AG20443 (cell line): ENCODE results near the gene FPR2.
"Not testable (repeated sequence)": the region's sequence is repeated elsewhere in the genome, so short reads cannot be mapped to it uniquely, and the experiment has no call there.

Experiments used
- DNase-seq: peaks from one replicate; pipeline ENCODE4 v3.0.0; 2012; ENCODE audit warnings: low spot score, mixed read lengths

The FPR2 gene

GRCh38 chr19:51805396-51805795 is 44.4 kb downstream of the FPR2 start:
- DNase-seq, result not testable (repeated sequence)

GRCh38 chr19:51806571-51806970 is 45.6 kb downstream of the FPR2 start:
- not testable (repeated sequence) for DNase-seq

- no peak for DNase-seq
Observed at GRCh38 chr19:51807111-51807701, 46.2 kb downstream of the FPR2 start.

GRCh38 chr19:51807925-51808324 is 46.9 kb downstream of the FPR2 start:
- no peak for DNase-seq

GRCh38 chr19:51808333-51808986 is 47.5 kb downstream of the FPR2 start:
- peak; percentile 38 for DNase-seq

- DNase-seq, result peak; percentile 36
Observed at GRCh38 chr19:51809787-51810186, 48.8 kb downstream of the FPR2 start.

GRCh38 chr19:51810223-51810622 is 49.2 kb downstream of the FPR2 start:
- DNase-seq, result no peak

- no peak for DNase-seq
Observed at GRCh38 chr19:51811344-51811743, 50.4 kb downstream of the FPR2 start.

GRCh38 chr19:51815043-51815442 is 54.1 kb downstream of the FPR2 start:
- DNase-seq, result no peak

GRCh38 chr19:51816711-51817110 is 55.7 kb downstream of the FPR2 start:
- no peak for DNase-seq

- no peak for DNase-seq
Observed at GRCh38 chr19:51820011-51820410, 59.0 kb downstream of the FPR2 start.
